K562 (cell line): ENCODE measurements around the gene PDZRN4. TPM values are rescaled to one million over a fixed set of nuclear protein-coding genes. Genes with fewer than 3 reads are reported as not detected.
"Not testable (repeated sequence)": the region's sequence is repeated elsewhere in the genome, so short reads cannot be mapped to it uniquely, and the experiment has no call there.

Experiments used
- ATAC-seq: fragments of 200-7000 bp; cut with Tn5 transposase; 3 replicates; pipeline ENCODE4 v1.9.1; 2020; ENCODE audit warnings: moderate library complexity
- BruUV-seq: library from RNA; stranded (reverse); fragments of 400-500 nt; replicated peaks from 2 replicates; lab custom pipeline; 2021; lab: Mats Ljungman, UMichigan
- CTCF ChIA-PET: fragments of 300-600 bp; formaldehyde crosslinking; extraction: SDS; loops from one replicate; lab custom pipeline; 2021; ENCODE audit warnings: low intra/inter-chr PET ratio; lab: Yijun Ruan, JAX
- POLR2A ChIA-PET: fragments of 300-600, 350-650 bp; sonication (Branson Sonifier 250); formaldehyde crosslinking; extraction: SDS; loops from one replicate; lab custom pipeline; 2021; ENCODE audit warnings: antibody characterized with exemption, inconsistent platforms; lab: Yijun Ruan, JAX
- DNase-seq, 4 experiments: peaks; one replicate each; pipeline versions ENCODE4 v3.0.0 to v3.0.0-alpha.2; 2011 to 2018; ENCODE audit warnings: low spot score in 3 of 4, mixed read lengths in 3 of 4; ENCODE audit errors: extremely low read depth in 1 of 4
- FAIRE-seq: peaks from 2 replicates; lab custom pipeline; 2011; peaks lifted over from hg19 to GRCh38; lab: Jason Lieb, UNC
- H2AFZ ChIP-seq: 2 replicates; pipeline ENCODE4 v1.6.0; 2011; ENCODE audit warnings: low read depth, low read length, control low read depth, inconsistent platforms
- H3K27ac ChIP-seq: fragments of 200-600 bp; 3 replicates; pipeline ENCODE4 v1.8.0; 2011; ENCODE audit warnings: low read depth, mild to moderate bottlenecking, control low read depth, inconsistent platforms, low read length, moderate library complexity, mixed read lengths; ENCODE audit errors: extremely low read depth
- H3K27me3 ChIP-seq, 2 experiments: fragments of 300-600 bp in 1 of 2; 2 replicates in 1 of 2; 3 replicates in 1 of 2; pipeline versions ENCODE4 v1.6.0 to v1.8.0; 2011; ENCODE audit warnings: inconsistent platforms in 2 of 2, low read length in 2 of 2, mild to moderate bottlenecking in 1 of 2, mixed read lengths in 1 of 2, moderate library complexity in 1 of 2; ENCODE audit not compliant: control insufficient read depth in 2 of 2, insufficient read depth in 2 of 2
- H3K36me3 ChIP-seq: fragments of 300-600 bp; 3 replicates; pipeline ENCODE4 v1.8.0; 2011; ENCODE audit warnings: mild to moderate bottlenecking, low read length, inconsistent platforms; ENCODE audit not compliant: control insufficient read depth, insufficient read depth
- H3K4me1 ChIP-seq, 2 experiments: fragments of 200-600 bp in 1 of 2; replicated peaks in 1 of 2; 2 replicates in 1 of 2; 3 replicates in 1 of 2; pipeline versions ENCODE4 v1.5.1 to v1.8.0; 2011; ENCODE audit warnings: inconsistent platforms in 2 of 2, low read length in 2 of 2, mild to moderate bottlenecking in 1 of 2, mixed read lengths in 1 of 2, moderate library complexity in 1 of 2; ENCODE audit not compliant: control insufficient read depth in 2 of 2, insufficient read depth in 2 of 2
- H3K4me2 ChIP-seq: 2 replicates; pipeline ENCODE4 v1.6.1; 2011; ENCODE audit warnings: low read length, control low read depth, inconsistent platforms, mixed read lengths; ENCODE audit not compliant: insufficient read depth
- H3K4me3 ChIP-seq: fragments of 200-600 bp; sonication (generic), shearing (Covaris generic); 2 replicates; pipeline ENCODE4 v1.5.1; 2016; ENCODE audit warnings: control low read depth, inconsistent platforms
- H3K79me2 ChIP-seq: fragments of 200-600 bp; 3 replicates; pipeline ENCODE4 v1.8.0; 2011; ENCODE audit warnings: low read length, inconsistent platforms; ENCODE audit not compliant: control insufficient read depth, insufficient read depth
- H3K9ac ChIP-seq, 2 experiments: 2 replicates each; pipeline versions ENCODE4 v1.6.0 to v1.6.1; 2011; ENCODE audit warnings: low read depth in 2 of 2, low read length in 2 of 2, control low read depth in 1 of 2, inconsistent platforms in 1 of 2, mild to moderate bottlenecking in 1 of 2, mixed read lengths in 1 of 2; ENCODE audit not compliant: insufficient read depth in 1 of 2
- H3K9me1 ChIP-seq: one replicate; pipeline ENCODE4 v1.6.0; 2011; ENCODE audit warnings: inconsistent platforms, mild to moderate bottlenecking, low read length, moderate library complexity; ENCODE audit not compliant: control insufficient read depth, insufficient read depth
- H3K9me3 ChIP-seq: replicated peaks from 2 replicates; pipeline ENCODE4 v1.5.1; 2011; ENCODE audit warnings: low read depth, low read length, inconsistent platforms; ENCODE audit not compliant: control insufficient read depth, insufficient read depth
- H4K20me1 ChIP-seq: replicated peaks from 2 replicates; pipeline ENCODE4 v1.6.1; 2011; ENCODE audit warnings: low read length, inconsistent platforms, mixed read lengths; ENCODE audit not compliant: control insufficient read depth, insufficient read depth
- CEBPZ ChIP-seq: fragments of 150-350 bp; IDR thresholded peaks from 2 replicates; pipeline ENCODE4 v1.6.1; 2014; ENCODE audit warnings: low read depth, mild to moderate bottlenecking, low read length, borderline replicate concordance
- E2F5 ChIP-seq: sonication (generic); formaldehyde crosslinking; IDR thresholded peaks from 2 replicates; pipeline ENCODE4 v1.8.0; 2022; ENCODE audit warnings: mild to moderate bottlenecking, missing genetic modification reagents
- NR2C1 ChIP-seq, 2 experiments: fragments of 450-650 bp; IDR thresholded peaks; 2 replicates each; pipeline ENCODE4 v1.6.1; 2017; ENCODE audit warnings: mild to moderate bottlenecking in 2 of 2, antibody characterized with exemption in 1 of 2, inconsistent platforms in 1 of 2, missing compliant biosample characterization in 1 of 2, missing genetic modification characterization in 1 of 2
- ZBTB2 ChIP-seq: fragments of 450-650 bp; IDR thresholded peaks from 2 replicates; pipeline ENCODE4 v1.6.1; 2016; ENCODE audit warnings: antibody characterized with exemption
- WGBS: fragments of 100-300 bp; shearing (Covaris generic); methylation state at CpG from one replicate; pipeline ENCODE4 v1.1.6; 2016; ENCODE audit warnings: low coverage, mixed read lengths; ENCODE audit not compliant: insufficient coverage; ENCODE audit errors: missing lambda C conversion rate; 5-methylcytosine and 5-hydroxymethylcytosine counted together
- in situ Hi-C: fragments of 300-500 bp; cut with MboI; formaldehyde crosslinking; loops from 4 replicates; pipeline ENCODE4 v1.15.0; 2018; ENCODE audit warnings: inconsistent platforms, mixed read lengths
- intact Hi-C: fragments of 100-400 bp; cut with micrococcal nuclease; formaldehyde crosslinking; loops from 2 replicates; pipeline ENCODE4 v1.14.2; 2022
- polyA plus RNA-seq, 8 experiments: library from polyadenylated mRNA; depleted of rRNA in 4 of 8; stranded (reverse) in 5 of 8; unstranded in 3 of 8; fragments of >200 nt; fragmentation: Nextera tagmentation in 2 of 8; fragmentation: Illumina TruSeq in 1 of 8; extraction: Ambion mirVana in 2 of 8; extraction: Trizol in 1 of 8; gene quantifications; 2 replicates each; pipeline versions ENCODE4 v1.2.1 to v1.2.3, GENCODE V29; 2011 to 2014; ENCODE audit warnings: inconsistent platforms in 1 of 8, missing spikeins in 1 of 8
- total RNA-seq, 7 experiments: library from RNA; depleted of rRNA in 6 of 7; stranded (reverse); fragments of >200 nt in 6 of 7; fragmentation: Illumina TruSeq in 2 of 7; extraction: Trizol in 2 of 7; gene quantifications; 2 replicates each; pipeline versions ENCODE4 v1.2.1 to v1.2.3, GENCODE V29; 2011 to 2021; ENCODE audit warnings: low replicate concordance in 1 of 7

Gene PDZRN4
- total and polyA plus RNA-seq, 9 of the 15 experiments (the other 6 are each of a cell fraction or from before 2014, with no cell fraction given): not detected

- TF ChIP-seq NR2C1 (IDR thresholded peaks at IDR 0.05) (no peak), NR2C1 (tag; IDR thresholded peaks at IDR 0.05) (no peak), E2F5 (CRISPR knock-in tag) (no peak), CEBPZ (no peak), ZBTB2 (no peak)
- no peaks in the 10 kb centered on the region for H3K79me2 ChIP-seq
These were observed 357.6 kb downstream of the PDZRN4 start for GRCh38 chr12:41545761-41546160.

GRCh38 chr12:41547071-41547470, 359.0 kb downstream of the PDZRN4 start:
- H3K4me3 ChIP-seq, H3K36me3 ChIP-seq, H4K20me1 ChIP-seq, H3K9me3 ChIP-seq, H3K4me2 ChIP-seq, H3K79me2 ChIP-seq, H3K9me1 ChIP-seq, CTCF ChIA-PET, BruUV-seq, DNase-seq, H2AFZ ChIP-seq, H3K9ac ChIP-seq, H3K27me3 ChIP-seq, H3K4me1 ChIP-seq, intact Hi-C loops, in situ Hi-C loops, FAIRE-seq, ATAC-seq, H3K27ac ChIP-seq: not testable (repeated sequence)
- WGBS: 0% methylated on average over 1 of the region's 1 CpG
- POLR2A ChIA-PET: interaction anchor here (0.6 kb wide), 1 partner anchor 31 kb away, joined by 3 read pairs; no protein-coding TSS in a partner anchor

More at GRCh38 chr12:41545761-41546160, 357.6 kb downstream of the PDZRN4 start:
- H2AFZ ChIP-seq: no peak overlapping the region
- H3K9me3 ChIP-seq: no peaks in the 10 kb centered on the region
- no TSS peak for BruUV-seq
- H3K4me1 ChIP-seq: no peaks in the 10 kb centered on the region
- H3K27ac ChIP-seq: no peak overlapping the region
- WGBS: 0% methylated on average over 6 of the region's 6 CpGs
- no peak overlapping the region for H3K4me3 ChIP-seq
- H3K9me1 ChIP-seq: no peaks in the 10 kb centered on the region
- CTCF ChIA-PET: no interaction called here
- H4K20me1 ChIP-seq: no peaks in the 10 kb centered on the region
- POLR2A ChIA-PET: no interaction called here
- H3K4me2 ChIP-seq: no peak overlapping the region
- no peak for DNase-seq
- H3K36me3 ChIP-seq: no peaks in the 10 kb centered on the region
- no peak for FAIRE-seq
- in situ Hi-C loops (no loop called here), intact Hi-C loops (no loop called here)
- no peak overlapping the region for H3K9ac ChIP-seq
- no peak for ATAC-seq
- no peaks in the 10 kb centered on the region for H3K27me3 ChIP-seq
